ENCODE measurements around the gene UGGT1.

UGGT1 gene

GRCh38 chr2:128105072-128105471 is 14.1 kb downstream of the UGGT1 start:
- no peak overlapping the region for H3K4me3 ChIP-seq (ENCODE audit: low read depth, low read length)
- no peaks in the 10 kb centered on the region for H3K4me1 ChIP-seq (ENCODE audit: control insufficient read depth, insufficient read depth, low read length)
- no peaks in the 10 kb centered on the region for H3K27me3 ChIP-seq (ENCODE audit: control insufficient read depth, insufficient read depth, low read length)
- peaks cover 36% of the 10 kb centered on the region for H3K36me3 ChIP-seq (ENCODE audit: control insufficient read depth, insufficient read depth, low read length)
- no peak overlapping the region for H3K27ac ChIP-seq (ENCODE audit: low read depth, low read length)
- no peaks in the 10 kb centered on the region for H3K9me3 ChIP-seq (ENCODE audit: control insufficient read depth, insufficient read depth, low read depth, low read length)
- H3K9ac ChIP-seq (ENCODE audit: low read length): no peak overlapping the region

- no peaks in the 10 kb centered on the region for H3K9me3 ChIP-seq (ENCODE audit: control insufficient read depth, insufficient read depth, low read depth, low read length)
- no peak overlapping the region for H3K27ac ChIP-seq (ENCODE audit: low read depth, low read length)
- no peaks in the 10 kb centered on the region for H3K27me3 ChIP-seq (ENCODE audit: control insufficient read depth, insufficient read depth, low read length)
- no peaks in the 10 kb centered on the region for H3K4me1 ChIP-seq (ENCODE audit: control insufficient read depth, insufficient read depth, low read length)
- peaks cover 44% of the 10 kb centered on the region for H3K36me3 ChIP-seq (ENCODE audit: control insufficient read depth, insufficient read depth, low read length)
- H3K4me3 ChIP-seq (ENCODE audit: low read depth, low read length): no peak overlapping the region
- H3K9ac ChIP-seq (ENCODE audit: low read length): no peak overlapping the region
Measured at GRCh38 chr2:128108166-128108565, 17.2 kb downstream of the UGGT1 start.

DNA sequence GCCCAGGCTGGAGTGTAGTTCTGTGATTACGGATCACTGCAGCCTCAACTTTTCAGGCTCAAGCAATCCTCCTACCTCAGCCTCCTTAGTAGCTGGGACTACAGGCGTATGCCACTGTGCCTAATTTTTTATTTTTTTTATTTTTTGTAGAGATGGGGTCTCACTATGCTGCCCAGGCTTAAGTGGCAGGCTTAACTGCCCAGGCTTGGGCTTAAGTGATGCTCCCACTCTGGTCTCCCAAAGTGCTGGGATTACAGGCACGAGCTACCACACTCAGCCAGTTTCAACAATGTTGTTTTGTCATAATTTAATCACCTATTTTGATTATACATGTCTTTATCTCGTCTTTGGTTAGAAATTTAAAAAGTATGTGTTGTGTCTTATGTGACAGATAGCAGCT is 18.2 kb downstream of the UGGT1 start:
- H3K27me3 ChIP-seq (ENCODE audit: control insufficient read depth, insufficient read depth, low read length): no peaks in the 10 kb centered on the region
- H3K27ac ChIP-seq (ENCODE audit: low read depth, low read length): no peak overlapping the region
- H3K36me3 ChIP-seq (ENCODE audit: control insufficient read depth, insufficient read depth, low read length): peaks cover 43% of the 10 kb centered on the region

GRCh38 chr2:128115921-128116623 is 25.1 kb downstream of the UGGT1 start:
- no peak overlapping the region for H3K9ac ChIP-seq (ENCODE audit: low read length)
- H3K36me3 ChIP-seq (ENCODE audit: control insufficient read depth, insufficient read depth, low read length): peaks cover 70% of the 10 kb centered on the region
- H3K27me3 ChIP-seq (ENCODE audit: control insufficient read depth, insufficient read depth, low read length): no peaks in the 10 kb centered on the region
- no peak overlapping the region for H3K4me3 ChIP-seq (ENCODE audit: low read depth, low read length)
- H3K9me3 ChIP-seq (ENCODE audit: control insufficient read depth, insufficient read depth, low read depth, low read length): no peaks in the 10 kb centered on the region
- no peak overlapping the region for H3K27ac ChIP-seq (ENCODE audit: low read depth, low read length)
- no peaks in the 10 kb centered on the region for H3K4me1 ChIP-seq (ENCODE audit: control insufficient read depth, insufficient read depth, low read length)

More for the DNA sequence above, 18.2 kb downstream of the UGGT1 start:
- H3K9me3 ChIP-seq (ENCODE audit: control insufficient read depth, insufficient read depth, low read depth, low read length): no peaks in the 10 kb centered on the region
- no peak overlapping the region for H3K9ac ChIP-seq (ENCODE audit: low read length)
- no peak overlapping the region for H3K4me3 ChIP-seq (ENCODE audit: low read depth, low read length)
- no peaks in the 10 kb centered on the region for H3K4me1 ChIP-seq (ENCODE audit: control insufficient read depth, insufficient read depth, low read length)

- Histone ChIP-seq H3K27ac (ENCODE audit: low read depth, low read length) (no peak overlapping the region), H3K4me1 (ENCODE audit: control insufficient read depth, insufficient read depth, low read length) (no peaks in the 10 kb centered on the region), H3K4me3 (ENCODE audit: low read depth, low read length) (no peak overlapping the region), H3K9me3 (ENCODE audit: control insufficient read depth, insufficient read depth, low read depth, low read length) (no peaks in the 10 kb centered on the region), H3K27me3 (ENCODE audit: control insufficient read depth, insufficient read depth, low read length) (no peaks in the 10 kb centered on the region), H3K36me3 (ENCODE audit: control insufficient read depth, insufficient read depth, low read length) (peaks cover 91% of the 10 kb centered on the region), H3K9ac (ENCODE audit: low read length) (no peak overlapping the region)
Measured at GRCh38 chr2:128134573-128134972, 43.6 kb downstream of the UGGT1 start.

- no peak overlapping the region for H3K27ac ChIP-seq (ENCODE audit: low read depth, low read length)
- peaks cover 86% of the 10 kb centered on the region for H3K36me3 ChIP-seq (ENCODE audit: control insufficient read depth, insufficient read depth, low read length)
- no peaks in the 10 kb centered on the region for H3K27me3 ChIP-seq (ENCODE audit: control insufficient read depth, insufficient read depth, low read length)
- H3K4me1 ChIP-seq (ENCODE audit: control insufficient read depth, insufficient read depth, low read length): no peaks in the 10 kb centered on the region
- H3K4me3 ChIP-seq (ENCODE audit: low read depth, low read length): no peak overlapping the region
- H3K9me3 ChIP-seq (ENCODE audit: control insufficient read depth, insufficient read depth, low read depth, low read length): no peaks in the 10 kb centered on the region
- H3K9ac ChIP-seq (ENCODE audit: low read length): no peak overlapping the region
Measured at GRCh38 chr2:128137094-128137616, 46.2 kb downstream of the UGGT1 start.

DNA sequence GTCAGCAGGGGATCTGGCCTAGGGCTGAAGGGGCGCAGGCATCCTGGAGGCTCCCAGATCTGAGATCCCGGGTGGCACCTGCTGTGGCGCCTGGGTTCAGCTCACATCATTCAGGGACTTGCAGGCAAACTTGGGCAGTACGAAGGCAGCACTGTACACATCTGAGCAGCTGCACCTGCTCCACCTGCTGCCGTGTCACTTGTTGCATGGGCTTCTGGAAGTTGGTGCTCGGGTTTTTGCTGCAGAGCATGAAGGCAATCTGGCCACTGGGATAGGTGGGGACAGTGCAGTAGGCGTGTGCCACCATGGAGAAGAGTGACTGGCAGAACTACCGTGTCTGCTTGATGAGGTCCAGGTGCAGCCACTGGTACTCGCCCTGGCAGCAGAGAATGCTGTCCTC is 48.6 kb downstream of the UGGT1 start:
- Histone ChIP-seq H3K9ac (ENCODE audit: low read length) (no peak overlapping the region), H3K4me1 (ENCODE audit: control insufficient read depth, insufficient read depth, low read length) (no peaks in the 10 kb centered on the region), H3K27ac (ENCODE audit: low read depth, low read length) (no peak overlapping the region), H3K9me3 (ENCODE audit: control insufficient read depth, insufficient read depth, low read depth, low read length) (no peaks in the 10 kb centered on the region), H3K4me3 (ENCODE audit: low read depth, low read length) (no peak overlapping the region), H3K27me3 (ENCODE audit: control insufficient read depth, insufficient read depth, low read length) (no peaks in the 10 kb centered on the region), H3K36me3 (ENCODE audit: control insufficient read depth, insufficient read depth, low read length) (peaks cover 80% of the 10 kb centered on the region)

DNA sequence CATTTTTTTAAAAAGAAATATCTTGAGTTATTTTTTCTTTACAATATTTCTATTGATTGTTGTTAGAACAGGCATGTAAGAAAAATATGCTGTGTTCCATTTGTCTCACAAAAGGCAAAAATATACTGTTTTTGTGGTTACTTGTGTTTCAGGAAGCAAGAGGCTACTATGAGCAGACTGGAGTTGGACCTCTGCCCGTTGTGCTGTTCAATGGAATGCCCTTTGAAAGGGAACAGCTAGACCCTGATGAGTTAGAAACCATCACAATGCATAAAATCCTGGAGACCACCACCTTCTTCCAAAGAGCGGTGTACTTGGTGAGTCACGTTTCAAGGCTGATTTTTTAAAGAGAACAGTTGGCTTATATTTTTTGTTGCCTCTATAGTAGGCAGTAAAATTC is 54.7 kb downstream of the UGGT1 start:
- H3K4me1 ChIP-seq (ENCODE audit: control insufficient read depth, insufficient read depth, low read length): no peaks in the 10 kb centered on the region
- H3K4me3 ChIP-seq (ENCODE audit: low read depth, low read length): no peak overlapping the region
- H3K27ac ChIP-seq (ENCODE audit: low read depth, low read length): no peak overlapping the region
- no peaks in the 10 kb centered on the region for H3K27me3 ChIP-seq (ENCODE audit: control insufficient read depth, insufficient read depth, low read length)
- peaks cover 67% of the 10 kb centered on the region for H3K36me3 ChIP-seq (ENCODE audit: control insufficient read depth, insufficient read depth, low read length)
- no peaks in the 10 kb centered on the region for H3K9me3 ChIP-seq (ENCODE audit: control insufficient read depth, insufficient read depth, low read depth, low read length)
- no peak overlapping the region for H3K9ac ChIP-seq (ENCODE audit: low read length)

GRCh38 chr2:128153786-128154185 is 62.8 kb downstream of the UGGT1 start:
- Histone ChIP-seq H3K36me3 (ENCODE audit: control insufficient read depth, insufficient read depth, low read length) (peaks cover 74% of the 10 kb centered on the region), H3K4me3 (ENCODE audit: low read depth, low read length) (no peak overlapping the region), H3K27ac (ENCODE audit: low read depth, low read length) (no peak overlapping the region), H3K27me3 (ENCODE audit: control insufficient read depth, insufficient read depth, low read length) (no peaks in the 10 kb centered on the region), H3K9me3 (ENCODE audit: control insufficient read depth, insufficient read depth, low read depth, low read length) (no peaks in the 10 kb centered on the region), H3K9ac (ENCODE audit: low read length) (no peak overlapping the region), H3K4me1 (ENCODE audit: control insufficient read depth, insufficient read depth, low read length) (no peaks in the 10 kb centered on the region)

GRCh38 chr2:128154225-128154624 is 63.2 kb downstream of the UGGT1 start:
- Histone ChIP-seq H3K27me3 (ENCODE audit: control insufficient read depth, insufficient read depth, low read length) (no peaks in the 10 kb centered on the region), H3K4me3 (ENCODE audit: low read depth, low read length) (no peak overlapping the region), H3K9me3 (ENCODE audit: control insufficient read depth, insufficient read depth, low read depth, low read length) (no peaks in the 10 kb centered on the region), H3K9ac (ENCODE audit: low read length) (no peak overlapping the region), H3K4me1 (ENCODE audit: control insufficient read depth, insufficient read depth, low read length) (no peaks in the 10 kb centered on the region), H3K36me3 (ENCODE audit: control insufficient read depth, insufficient read depth, low read length) (peaks cover 75% of the 10 kb centered on the region), H3K27ac (ENCODE audit: low read depth, low read length) (no peak overlapping the region)

DNA sequence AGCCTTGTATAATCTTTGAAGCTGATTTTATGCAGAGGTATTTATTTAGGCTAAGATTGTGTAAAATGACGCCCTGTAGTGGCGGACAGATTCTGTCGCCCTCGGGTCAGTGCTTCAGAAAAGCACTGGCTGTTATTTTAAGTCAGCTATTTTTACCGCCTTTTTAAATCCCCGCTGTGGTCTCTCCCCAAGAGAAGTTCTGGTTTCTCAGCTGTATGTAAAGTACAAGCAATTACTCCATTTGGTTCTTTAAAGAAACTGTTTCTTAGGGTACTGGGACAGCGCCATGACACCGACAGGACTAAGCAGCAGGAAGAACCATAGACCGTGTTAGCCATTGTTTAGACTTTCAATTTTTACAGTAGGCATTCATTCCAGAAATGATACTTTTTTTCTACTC is 65.0 kb downstream of the UGGT1 start:
- Histone ChIP-seq H3K27me3 (ENCODE audit: control insufficient read depth, insufficient read depth, low read length) (no peaks in the 10 kb centered on the region), H3K9me3 (ENCODE audit: control insufficient read depth, insufficient read depth, low read depth, low read length) (no peaks in the 10 kb centered on the region), H3K4me1 (ENCODE audit: control insufficient read depth, insufficient read depth, low read length) (no peaks in the 10 kb centered on the region), H3K9ac (ENCODE audit: low read length) (no peak overlapping the region), H3K36me3 (ENCODE audit: control insufficient read depth, insufficient read depth, low read length) (peaks cover 85% of the 10 kb centered on the region), H3K4me3 (ENCODE audit: low read depth, low read length) (no peak overlapping the region), H3K27ac (ENCODE audit: low read depth, low read length) (no peak overlapping the region)

Data from HUES6 (cell line).